ENCODE data around the gene SLC22A17. TPM values are rescaled to one million over a fixed set of nuclear protein-coding genes. Genes with fewer than 3 reads are reported as not detected.

Gene SLC22A17
- total and polyA plus RNA-seq, 2 of the 13 experiments (the other 11 are each of a cell fraction or from before 2014, with no cell fraction given), result 0.95 to 1.1 TPM

DNA sequence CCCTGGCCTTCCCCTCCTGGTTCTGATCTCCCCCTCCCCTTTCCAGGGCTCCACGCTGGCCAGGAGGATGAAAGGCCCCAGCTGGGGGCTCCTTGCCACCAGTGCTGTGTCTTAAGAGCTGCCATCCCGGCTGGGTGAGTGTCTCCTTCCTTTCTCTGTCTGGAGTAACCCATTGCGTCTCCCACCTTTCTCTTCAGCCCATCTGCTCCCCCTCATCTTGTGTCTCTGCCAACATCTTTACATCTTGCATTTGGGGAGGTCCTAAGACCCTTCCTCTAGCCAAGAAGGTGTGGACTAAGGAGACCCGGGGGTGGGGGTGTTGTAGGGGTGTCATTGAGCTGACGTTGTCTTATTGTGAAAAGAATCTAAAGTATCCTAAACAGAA, 45.5 kb downstream of the SLC22A17 start (continued):
- TF ChIP-seq, protein P1, sequence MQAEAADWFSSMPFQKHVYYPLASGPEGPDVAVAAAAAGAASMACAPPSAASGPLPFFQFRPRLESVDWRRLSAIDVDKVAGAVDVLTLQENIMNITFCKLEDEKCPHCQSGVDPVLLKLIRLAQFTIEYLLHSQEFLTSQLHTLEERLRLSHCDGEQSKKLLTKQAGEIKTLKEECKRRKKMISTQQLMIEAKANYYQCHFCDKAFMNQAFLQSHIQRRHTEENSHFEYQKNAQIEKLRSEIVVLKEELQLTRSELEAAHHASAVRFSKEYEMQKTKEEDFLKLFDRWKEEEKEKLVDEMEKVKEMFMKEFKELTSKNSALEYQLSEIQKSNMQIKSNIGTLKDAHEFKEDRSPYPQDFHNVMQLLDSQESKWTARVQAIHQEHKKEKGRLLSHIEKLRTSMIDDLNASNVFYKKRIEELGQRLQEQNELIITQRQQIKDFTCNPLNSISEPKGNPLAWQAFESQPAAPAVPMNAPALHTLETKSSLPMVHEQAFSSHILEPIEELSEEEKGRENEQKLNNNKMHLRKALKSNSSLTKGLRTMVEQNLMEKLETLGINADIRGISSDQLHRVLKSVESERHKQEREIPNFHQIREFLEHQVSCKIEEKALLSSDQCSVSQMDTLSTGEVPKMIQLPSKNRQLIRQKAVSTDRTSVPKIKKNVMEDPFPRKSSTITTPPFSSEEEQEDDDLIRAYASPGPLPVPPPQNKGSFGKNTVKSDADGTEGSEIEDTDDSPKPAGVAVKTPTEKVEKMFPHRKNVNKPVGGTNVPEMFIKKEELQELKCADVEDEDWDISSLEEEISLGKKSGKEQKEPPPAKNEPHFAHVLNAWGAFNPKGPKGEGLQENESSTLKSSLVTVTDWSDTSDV (CRISPR knock-in tag; IDR thresholded peaks at IDR 0.05), result 0 out of 2 replicates have a peak, but pooled peaks have one; percentile 0
- no peak for TF ChIP-seq ZNF501 (CRISPR knock-in tag; IDR thresholded peaks at IDR 0.05)
- TF ChIP-seq RFX3 (CRISPR knock-in tag; IDR thresholded peaks at IDR 0.05), result no peak
- TF ChIP-seq, protein P2, sequence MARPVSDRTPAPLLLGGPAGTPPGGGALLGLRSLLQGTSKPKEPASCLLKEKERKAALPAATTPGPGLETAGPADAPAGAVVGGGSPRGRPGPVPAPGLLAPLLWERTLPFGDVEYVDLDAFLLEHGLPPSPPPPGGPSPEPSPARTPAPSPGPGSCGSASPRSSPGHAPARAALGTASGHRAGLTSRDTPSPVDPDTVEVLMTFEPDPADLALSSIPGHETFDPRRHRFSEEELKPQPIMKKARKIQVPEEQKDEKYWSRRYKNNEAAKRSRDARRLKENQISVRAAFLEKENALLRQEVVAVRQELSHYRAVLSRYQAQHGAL (CRISPR knock-in tag; IDR thresholded peaks at IDR 0.05; ENCODE audit: not compliant biosample characterization), result no peak
- TF ChIP-seq ZFP41 (CRISPR knock-in tag; IDR thresholded peaks at IDR 0.05; ENCODE audit: borderline replicate concordance), result no peak
- TF ChIP-seq TBX2 (CRISPR knock-in tag; IDR thresholded peaks at IDR 0.05; ENCODE audit: borderline replicate concordance), result 0 out of 2 replicates have a peak, but pooled peaks have one; percentile 9
- no peak for TF ChIP-seq SMYD3 (CRISPR knock-in tag; IDR thresholded peaks at IDR 0.05)
- 0 out of 2 replicates have a peak, but pooled peaks have one; percentile 7 for TF ChIP-seq ZNF34 (CRISPR knock-in tag; IDR thresholded peaks at IDR 0.05; ENCODE audit: borderline replicate concordance)
- TF ChIP-seq, protein P3, sequence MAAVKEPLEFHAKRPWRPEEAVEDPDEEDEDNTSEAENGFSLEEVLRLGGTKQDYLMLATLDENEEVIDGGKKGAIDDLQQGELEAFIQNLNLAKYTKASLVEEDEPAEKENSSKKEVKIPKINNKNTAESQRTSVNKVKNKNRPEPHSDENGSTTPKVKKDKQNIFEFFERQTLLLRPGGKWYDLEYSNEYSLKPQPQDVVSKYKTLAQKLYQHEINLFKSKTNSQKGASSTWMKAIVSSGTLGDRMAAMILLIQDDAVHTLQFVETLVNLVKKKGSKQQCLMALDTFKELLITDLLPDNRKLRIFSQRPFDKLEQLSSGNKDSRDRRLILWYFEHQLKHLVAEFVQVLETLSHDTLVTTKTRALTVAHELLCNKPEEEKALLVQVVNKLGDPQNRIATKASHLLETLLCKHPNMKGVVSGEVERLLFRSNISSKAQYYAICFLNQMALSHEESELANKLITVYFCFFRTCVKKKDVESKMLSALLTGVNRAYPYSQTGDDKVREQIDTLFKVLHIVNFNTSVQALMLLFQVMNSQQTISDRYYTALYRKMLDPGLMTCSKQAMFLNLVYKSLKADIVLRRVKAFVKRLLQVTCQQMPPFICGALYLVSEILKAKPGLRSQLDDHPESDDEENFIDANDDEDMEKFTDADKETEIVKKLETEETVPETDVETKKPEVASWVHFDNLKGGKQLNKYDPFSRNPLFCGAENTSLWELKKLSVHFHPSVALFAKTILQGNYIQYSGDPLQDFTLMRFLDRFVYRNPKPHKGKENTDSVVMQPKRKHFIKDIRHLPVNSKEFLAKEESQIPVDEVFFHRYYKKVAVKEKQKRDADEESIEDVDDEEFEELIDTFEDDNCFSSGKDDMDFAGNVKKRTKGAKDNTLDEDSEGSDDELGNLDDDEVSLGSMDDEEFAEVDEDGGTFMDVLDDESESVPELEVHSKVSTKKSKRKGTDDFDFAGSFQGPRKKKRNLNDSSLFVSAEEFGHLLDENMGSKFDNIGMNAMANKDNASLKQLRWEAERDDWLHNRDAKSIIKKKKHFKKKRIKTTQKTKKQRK (IDR thresholded peaks at IDR 0.05; ENCODE audit: low read length), result no peak
- TF ChIP-seq, protein P4, sequence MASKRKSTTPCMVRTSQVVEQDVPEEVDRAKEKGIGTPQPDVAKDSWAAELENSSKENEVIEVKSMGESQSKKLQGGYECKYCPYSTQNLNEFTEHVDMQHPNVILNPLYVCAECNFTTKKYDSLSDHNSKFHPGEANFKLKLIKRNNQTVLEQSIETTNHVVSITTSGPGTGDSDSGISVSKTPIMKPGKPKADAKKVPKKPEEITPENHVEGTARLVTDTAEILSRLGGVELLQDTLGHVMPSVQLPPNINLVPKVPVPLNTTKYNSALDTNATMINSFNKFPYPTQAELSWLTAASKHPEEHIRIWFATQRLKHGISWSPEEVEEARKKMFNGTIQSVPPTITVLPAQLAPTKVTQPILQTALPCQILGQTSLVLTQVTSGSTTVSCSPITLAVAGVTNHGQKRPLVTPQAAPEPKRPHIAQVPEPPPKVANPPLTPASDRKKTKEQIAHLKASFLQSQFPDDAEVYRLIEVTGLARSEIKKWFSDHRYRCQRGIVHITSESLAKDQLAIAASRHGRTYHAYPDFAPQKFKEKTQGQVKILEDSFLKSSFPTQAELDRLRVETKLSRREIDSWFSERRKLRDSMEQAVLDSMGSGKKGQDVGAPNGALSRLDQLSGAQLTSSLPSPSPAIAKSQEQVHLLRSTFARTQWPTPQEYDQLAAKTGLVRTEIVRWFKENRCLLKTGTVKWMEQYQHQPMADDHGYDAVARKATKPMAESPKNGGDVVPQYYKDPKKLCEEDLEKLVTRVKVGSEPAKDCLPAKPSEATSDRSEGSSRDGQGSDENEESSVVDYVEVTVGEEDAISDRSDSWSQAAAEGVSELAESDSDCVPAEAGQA (IDR thresholded peaks at IDR 0.05; ENCODE audit: low read depth), result no peak
- TF ChIP-seq, protein P4 (CRISPR knock-in tag; IDR thresholded peaks at IDR 0.05; ENCODE audit: borderline replicate concordance), result peak; percentile 6; the same call in 1 of the 2 replicates
- TF ChIP-seq, protein P5, sequence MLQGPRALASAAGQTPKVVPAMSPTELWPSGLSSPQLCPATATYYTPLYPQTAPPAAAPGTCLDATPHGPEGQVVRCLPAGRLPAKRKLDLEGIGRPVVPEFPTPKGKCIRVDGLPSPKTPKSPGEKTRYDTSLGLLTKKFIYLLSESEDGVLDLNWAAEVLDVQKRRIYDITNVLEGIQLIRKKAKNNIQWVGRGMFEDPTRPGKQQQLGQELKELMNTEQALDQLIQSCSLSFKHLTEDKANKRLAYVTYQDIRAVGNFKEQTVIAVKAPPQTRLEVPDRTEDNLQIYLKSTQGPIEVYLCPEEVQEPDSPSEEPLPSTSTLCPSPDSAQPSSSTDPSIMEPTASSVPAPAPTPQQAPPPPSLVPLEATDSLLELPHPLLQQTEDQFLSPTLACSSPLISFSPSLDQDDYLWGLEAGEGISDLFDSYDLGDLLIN (CRISPR knock-in tag; IDR thresholded peaks at IDR 0.05; ENCODE audit: borderline replicate concordance), result 0 out of 2 replicates have a peak, but pooled peaks have one; percentile 71
- TF ChIP-seq EED (CRISPR knock-in tag; IDR thresholded peaks at IDR 0.05), result peak; percentile 5; the same call in 1 of the 2 replicates
- 0 out of 2 replicates have a peak, but pooled peaks have one; percentile 13 for TF ChIP-seq ZFP37 (CRISPR knock-in tag; IDR thresholded peaks at IDR 0.05; ENCODE audit: borderline replicate concordance)
- peak; percentile 74; the same call in 1 of the 2 replicates for TF ChIP-seq ZNF879 (CRISPR knock-in tag; IDR thresholded peaks at IDR 0.05)
